GM18519 (cell line): ENCODE data around the gene ROR2.

Experiments used
- ATAC-seq: cut with Tn5 transposase; IDR thresholded peaks from one replicate; pipeline ENCODE4 v1.9.1; 2021; ENCODE audit warnings: mild to moderate bottlenecking, moderate library complexity; ENCODE audit not compliant: unreplicated experiment, low FRiP score

Gene ROR2

GRCh38 chr9:91729558-91729842, 220.5 kb downstream of the ROR2 start:
- ATAC-seq, result no peak

- no peak for ATAC-seq
Observed at GRCh38 chr9:91727972-91728371, 222.1 kb downstream of the ROR2 start.

- no peak for ATAC-seq
Observed at GRCh38 chr9:91727316-91727861, 222.6 kb downstream of the ROR2 start.

GRCh38 chr9:91726406-91727100, 223.5 kb downstream of the ROR2 start:
- no peak for ATAC-seq

GRCh38 chr9:91725651-91726050, 224.4 kb downstream of the ROR2 start:
- no peak for ATAC-seq

- no peak for ATAC-seq
Observed at GRCh38 chr9:91724609-91725505, 225.2 kb downstream of the ROR2 start.

GRCh38 chr9:91724068-91724440, 226.0 kb downstream of the ROR2 start:
- no peak for ATAC-seq

GRCh38 chr9:91723420-91724067, 226.5 kb downstream of the ROR2 start:
- no peak for ATAC-seq

- no peak for ATAC-seq
Observed at GRCh38 chr9:91720751-91721705, 229.0 kb downstream of the ROR2 start.

GRCh38 chr9:91720313-91720712, 229.7 kb downstream of the ROR2 start:
- ATAC-seq, result no peak

GRCh38 chr9:91718071-91718470, 232.0 kb downstream of the ROR2 start:
- ATAC-seq, result no peak

- ATAC-seq, result no peak
Observed at GRCh38 chr9:91716815-91717214, 233.2 kb downstream of the ROR2 start.

GRCh38 chr9:91716239-91716638, 233.8 kb downstream of the ROR2 start:
- ATAC-seq, result no peak

GRCh38 chr9:91714874-91715615, 235.0 kb downstream of the ROR2 start:
- ATAC-seq, result no peak

GRCh38 chr9:91714020-91714806, 235.8 kb downstream of the ROR2 start:
- ATAC-seq, result no peak

GRCh38 chr9:91712811-91713210, 237.2 kb downstream of the ROR2 start:
- ATAC-seq, result no peak

- peak; percentile 75 for ATAC-seq
Observed at GRCh38 chr9:91711755-91712601, 238.1 kb downstream of the ROR2 start.

- ATAC-seq, result no peak
Observed at GRCh38 chr9:91710158-91710557, 239.9 kb downstream of the ROR2 start.
